ENCODE results near the gene CEP63.

CEP63 gene

GRCh38 chr3:134457376-134458074 lies 28.3 kb upstream of the CEP63 start:
- Histone ChIP-seq H3K27me3 (ENCODE audit: control insufficient read depth in 1 of 2, insufficient read depth in 2 of 2, low read length in 2 of 2) (no peaks in the 10 kb centered on the region), H3K4me3 (ENCODE audit: low read depth in 1 of 2, low read length in 2 of 2) (no peak overlapping the region), H3K36me3 (ENCODE audit: insufficient read depth, low read length) (no peaks in the 10 kb centered on the region), H3K9ac (ENCODE audit: low read length) (no peak overlapping the region), H3K27ac (ENCODE audit: low read depth, low read length) (no peak overlapping the region), H3K4me1 (ENCODE audit: insufficient read depth, low read length) (no peaks in the 10 kb centered on the region), H3K9me3 (ENCODE audit: low read length) (no peaks in the 10 kb centered on the region)

- no peak overlapping the region for H3K9ac ChIP-seq (ENCODE audit: low read length)
- H3K4me3 ChIP-seq (ENCODE audit: low read depth in 1 of 2, low read length in 2 of 2): no peak overlapping the region
- no peaks in the 10 kb centered on the region for H3K36me3 ChIP-seq (ENCODE audit: insufficient read depth, low read length)
- H3K27ac ChIP-seq (ENCODE audit: low read depth, low read length): no peak overlapping the region
- peaks cover 9% of the 10 kb centered on the region for H3K4me1 ChIP-seq (ENCODE audit: insufficient read depth, low read length)
- H3K9me3 ChIP-seq (ENCODE audit: low read length): no peaks in the 10 kb centered on the region
- no peaks in the 10 kb centered on the region for H3K27me3 ChIP-seq (ENCODE audit: control insufficient read depth in 1 of 2, insufficient read depth in 2 of 2, low read length in 2 of 2)
Measured at GRCh38 chr3:134458406-134458945, 27.4 kb upstream of the CEP63 start.

GRCh38 chr3:134459562-134459961 lies 26.3 kb upstream of the CEP63 start:
- H3K4me1 ChIP-seq (ENCODE audit: insufficient read depth, low read length): peaks cover 16% of the 10 kb centered on the region
- H3K9me3 ChIP-seq (ENCODE audit: low read length): no peaks in the 10 kb centered on the region
- H3K36me3 ChIP-seq (ENCODE audit: insufficient read depth, low read length): no peaks in the 10 kb centered on the region
- H3K27ac ChIP-seq (ENCODE audit: low read depth, low read length): no peak overlapping the region
- H3K27me3 ChIP-seq (ENCODE audit: control insufficient read depth in 1 of 2, insufficient read depth in 2 of 2, low read length in 2 of 2): no peaks in the 10 kb centered on the region
- no peak overlapping the region for H3K4me3 ChIP-seq (ENCODE audit: low read depth in 1 of 2, low read length in 2 of 2)
- no peak overlapping the region for H3K9ac ChIP-seq (ENCODE audit: low read length)

GRCh38 chr3:134460965-134461364 lies 24.9 kb upstream of the CEP63 start:
- Histone ChIP-seq H3K4me3 (ENCODE audit: low read depth in 1 of 2, low read length in 2 of 2) (no peak overlapping the region), H3K9ac (ENCODE audit: low read length) (no peak overlapping the region), H3K36me3 (ENCODE audit: insufficient read depth, low read length) (no peaks in the 10 kb centered on the region), H3K4me1 (ENCODE audit: insufficient read depth, low read length) (peaks cover 27% of the 10 kb centered on the region), H3K27me3 (ENCODE audit: control insufficient read depth in 1 of 2, insufficient read depth in 2 of 2, low read length in 2 of 2) (no peaks in the 10 kb centered on the region), H3K9me3 (ENCODE audit: low read length) (no peaks in the 10 kb centered on the region), H3K27ac (ENCODE audit: low read depth, low read length) (no peak overlapping the region)

GRCh38 chr3:134462331-134462941 lies 23.4 kb upstream of the CEP63 start:
- Histone ChIP-seq H3K36me3 (ENCODE audit: insufficient read depth, low read length) (no peaks in the 10 kb centered on the region), H3K4me1 (ENCODE audit: insufficient read depth, low read length) (peaks cover 27% of the 10 kb centered on the region), H3K9me3 (ENCODE audit: low read length) (no peaks in the 10 kb centered on the region), H3K9ac (ENCODE audit: low read length) (no peak overlapping the region), H3K27ac (ENCODE audit: low read depth, low read length) (peak overlapping the region; percentile 30), H3K27me3 (ENCODE audit: control insufficient read depth in 1 of 2, insufficient read depth in 2 of 2, low read length in 2 of 2) (no peaks in the 10 kb centered on the region), H3K4me3 (ENCODE audit: low read depth in 1 of 2, low read length in 2 of 2) (peak overlapping the region in 1 of 2 donors; percentile 9)

GRCh38 chr3:134463676-134464063 lies 22.2 kb upstream of the CEP63 start:
- Histone ChIP-seq H3K9me3 (ENCODE audit: low read length) (no peaks in the 10 kb centered on the region), H3K9ac (ENCODE audit: low read length) (no peak overlapping the region), H3K27me3 (ENCODE audit: control insufficient read depth in 1 of 2, insufficient read depth in 2 of 2, low read length in 2 of 2) (no peaks in the 10 kb centered on the region), H3K4me3 (ENCODE audit: low read depth in 1 of 2, low read length in 2 of 2) (no peak overlapping the region), H3K27ac (ENCODE audit: low read depth, low read length) (peak overlapping the region; percentile 40), H3K4me1 (ENCODE audit: insufficient read depth, low read length) (peaks cover 27% of the 10 kb centered on the region), H3K36me3 (ENCODE audit: insufficient read depth, low read length) (no peaks in the 10 kb centered on the region)

GRCh38 chr3:134464064-134464688 lies 21.7 kb upstream of the CEP63 start:
- Histone ChIP-seq H3K27me3 (ENCODE audit: control insufficient read depth in 1 of 2, insufficient read depth in 2 of 2, low read length in 2 of 2) (no peaks in the 10 kb centered on the region), H3K27ac (ENCODE audit: low read depth, low read length) (peak overlapping the region; percentile 40), H3K4me1 (ENCODE audit: insufficient read depth, low read length) (peaks cover 27% of the 10 kb centered on the region), H3K36me3 (ENCODE audit: insufficient read depth, low read length) (no peaks in the 10 kb centered on the region), H3K9ac (ENCODE audit: low read length) (no peak overlapping the region), H3K9me3 (ENCODE audit: low read length) (no peaks in the 10 kb centered on the region), H3K4me3 (ENCODE audit: low read depth in 1 of 2, low read length in 2 of 2) (no peak overlapping the region)

- no peak overlapping the region for H3K9ac ChIP-seq (ENCODE audit: low read length)
Measured at GRCh38 chr3:134464689-134465365, 21.0 kb upstream of the CEP63 start.

GRCh38 chr3:134466331-134466730 lies 19.5 kb upstream of the CEP63 start:
- Histone ChIP-seq H3K9me3 (ENCODE audit: low read length) (no peaks in the 10 kb centered on the region), H3K9ac (ENCODE audit: low read length) (no peak overlapping the region), H3K27me3 (ENCODE audit: control insufficient read depth in 1 of 2, insufficient read depth in 2 of 2, low read length in 2 of 2) (no peaks in the 10 kb centered on the region), H3K27ac (ENCODE audit: low read depth, low read length) (no peak overlapping the region), H3K36me3 (ENCODE audit: insufficient read depth, low read length) (no peaks in the 10 kb centered on the region), H3K4me1 (ENCODE audit: insufficient read depth, low read length) (peaks cover 27% of the 10 kb centered on the region), H3K4me3 (ENCODE audit: low read depth in 1 of 2, low read length in 2 of 2) (no peak overlapping the region)

More at GRCh38 chr3:134464689-134465365, 21.0 kb upstream of the CEP63 start:
- Histone ChIP-seq H3K27ac (ENCODE audit: low read depth, low read length) (peak overlapping the region; percentile 35), H3K4me3 (ENCODE audit: low read depth in 1 of 2, low read length in 2 of 2) (no peak overlapping the region), H3K9me3 (ENCODE audit: low read length) (no peaks in the 10 kb centered on the region), H3K27me3 (ENCODE audit: control insufficient read depth in 1 of 2, insufficient read depth in 2 of 2, low read length in 2 of 2) (no peaks in the 10 kb centered on the region), H3K4me1 (ENCODE audit: insufficient read depth, low read length) (peaks cover 27% of the 10 kb centered on the region), H3K36me3 (ENCODE audit: insufficient read depth, low read length) (no peaks in the 10 kb centered on the region)

- Histone ChIP-seq H3K36me3 (ENCODE audit: insufficient read depth, low read length) (no peaks in the 10 kb centered on the region), H3K27me3 (ENCODE audit: control insufficient read depth in 1 of 2, insufficient read depth in 2 of 2, low read length in 2 of 2) (no peaks in the 10 kb centered on the region), H3K4me3 (ENCODE audit: low read depth in 1 of 2, low read length in 2 of 2) (no peak overlapping the region), H3K9me3 (ENCODE audit: low read length) (no peaks in the 10 kb centered on the region), H3K4me1 (ENCODE audit: insufficient read depth, low read length) (peaks cover 18% of the 10 kb centered on the region), H3K27ac (ENCODE audit: low read depth, low read length) (no peak overlapping the region), H3K9ac (ENCODE audit: low read length) (no peak overlapping the region)
Measured at GRCh38 chr3:134468519-134468918, 17.3 kb upstream of the CEP63 start.

- no peaks in the 10 kb centered on the region for H3K27me3 ChIP-seq (ENCODE audit: control insufficient read depth in 1 of 2, insufficient read depth in 2 of 2, low read length in 2 of 2)
- no peak overlapping the region for H3K4me3 ChIP-seq (ENCODE audit: low read depth in 1 of 2, low read length in 2 of 2)
- no peak overlapping the region for H3K9ac ChIP-seq (ENCODE audit: low read length)
- peaks cover under 1% of the 10 kb centered on the region for H3K36me3 ChIP-seq (ENCODE audit: insufficient read depth, low read length)
- no peak overlapping the region for H3K27ac ChIP-seq (ENCODE audit: low read depth, low read length)
- H3K9me3 ChIP-seq (ENCODE audit: low read length): no peaks in the 10 kb centered on the region
- peaks cover 13% of the 10 kb centered on the region for H3K4me1 ChIP-seq (ENCODE audit: insufficient read depth, low read length)
Measured at GRCh38 chr3:134471521-134472193, 14.2 kb upstream of the CEP63 start.

Data from muscle layer of colon (tissue), 2 donors.